ENCODE measurements around the gene U2SURP. TPM values are rescaled to one million over a fixed set of nuclear protein-coding genes. Genes with fewer than 3 reads are reported as not detected.
A peak's percentile ranks its signal among the peaks of the same experiment; 100 is the strongest.

Gene U2SURP
- polyA plus RNA-seq (ENCODE audit: insufficient read length in 3 of 3): 100 to 1,000 TPM; 137 to 160 (median 159) TPM

DNA sequence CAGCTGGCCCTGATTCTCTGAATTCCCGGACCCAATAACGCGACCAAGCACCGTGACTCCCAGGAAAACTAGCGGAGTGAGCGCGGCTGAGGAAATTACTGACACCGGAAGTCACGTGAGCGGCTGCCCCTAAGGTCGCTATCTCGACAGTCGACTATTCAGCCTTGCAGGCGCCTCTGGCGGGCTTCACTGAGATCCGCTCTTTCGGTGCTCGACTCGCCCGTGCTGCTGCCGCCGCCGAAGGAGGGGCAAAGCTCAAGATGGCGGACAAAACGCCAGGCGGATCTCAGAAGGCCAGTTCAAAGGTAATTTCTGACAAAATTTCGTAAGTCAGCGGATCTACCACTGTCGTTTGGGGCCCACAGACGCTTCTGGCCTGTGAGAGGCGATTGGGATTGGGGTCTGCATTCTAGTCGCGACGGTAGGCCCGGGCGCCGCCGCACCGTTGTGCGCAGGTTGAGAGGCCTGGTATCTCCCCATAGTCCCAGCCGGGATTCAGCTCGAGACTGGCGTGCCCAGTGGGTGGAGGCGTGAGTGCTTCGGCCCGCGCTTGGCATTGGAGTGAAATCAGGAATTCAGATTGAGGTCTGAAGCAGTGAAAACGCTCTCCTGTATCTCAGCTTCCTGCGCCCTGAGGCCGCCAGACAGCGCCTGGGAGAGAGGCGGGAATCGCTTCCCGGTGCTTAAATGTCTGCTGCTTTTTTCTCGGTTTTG, at the start of gene U2SURP:
Gene U2SURP (plus strand): TSS at position 202 of the 714 bp plus-strand sequence. CDS start 59 bp downstream, at position 261.
- DNase-seq (ENCODE audit: low read depth in 3 of 3, low spot score in 2 of 3): peak; percentile 96 to 97 (median 96)

- no peak for DNase-seq (ENCODE audit: low read depth in 3 of 3, low spot score in 2 of 3)
Observed at GRCh38 chr3:142951794-142952193, 49.6 kb upstream of the U2SURP start.

- DNase-seq (ENCODE audit: low read depth in 3 of 3, low spot score in 2 of 3): no peak
Observed at GRCh38 chr3:142952272-142953193, 48.8 kb upstream of the U2SURP start.

DNA sequence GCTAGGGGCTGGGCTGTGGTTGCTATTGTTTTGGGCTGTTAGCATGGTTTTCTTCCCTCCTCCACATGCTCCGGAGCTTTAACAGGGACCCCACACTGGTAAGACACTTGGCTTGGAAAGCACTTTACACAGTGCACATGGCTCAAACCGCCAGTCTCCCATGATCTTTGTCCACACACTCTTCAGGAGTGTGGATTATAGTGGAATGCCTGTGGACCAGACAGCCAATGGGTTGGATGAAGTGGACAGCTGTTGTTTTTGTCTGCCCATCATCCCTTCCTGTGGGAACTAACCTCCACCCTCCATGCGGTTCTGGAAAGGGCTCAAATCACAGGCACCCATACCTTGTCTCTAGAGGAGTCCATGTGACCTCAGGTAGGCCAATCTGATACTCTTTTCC, 47.9 kb upstream of the U2SURP start:
- no peak for DNase-seq (ENCODE audit: low read depth in 3 of 3, low spot score in 2 of 3)

DNA sequence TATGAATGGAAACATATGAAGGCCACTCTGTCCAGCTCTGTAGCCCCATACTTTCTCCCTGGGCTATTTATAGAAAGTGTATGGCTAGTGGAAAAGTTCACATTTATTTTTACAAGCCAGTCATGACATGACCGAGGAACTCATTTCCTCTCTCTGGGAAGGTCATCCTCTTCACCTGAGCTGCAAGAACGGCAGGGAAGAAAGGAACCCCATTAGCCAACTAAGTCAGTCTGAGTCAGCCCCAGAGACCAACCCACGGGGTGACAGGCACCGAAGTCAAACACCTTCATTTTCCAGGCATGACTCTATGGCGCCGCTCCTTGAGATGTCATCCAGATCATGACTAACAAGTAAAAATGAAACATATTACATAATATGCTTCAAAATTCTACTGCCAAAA, 42.7 kb upstream of the U2SURP start:
- DNase-seq (ENCODE audit: low read depth in 3 of 3, low spot score in 2 of 3): no peak

GRCh38 chr3:142960322-142960850, 41.0 kb upstream of the U2SURP start:
- no peak for DNase-seq (ENCODE audit: low read depth in 3 of 3, low spot score in 2 of 3)

DNA sequence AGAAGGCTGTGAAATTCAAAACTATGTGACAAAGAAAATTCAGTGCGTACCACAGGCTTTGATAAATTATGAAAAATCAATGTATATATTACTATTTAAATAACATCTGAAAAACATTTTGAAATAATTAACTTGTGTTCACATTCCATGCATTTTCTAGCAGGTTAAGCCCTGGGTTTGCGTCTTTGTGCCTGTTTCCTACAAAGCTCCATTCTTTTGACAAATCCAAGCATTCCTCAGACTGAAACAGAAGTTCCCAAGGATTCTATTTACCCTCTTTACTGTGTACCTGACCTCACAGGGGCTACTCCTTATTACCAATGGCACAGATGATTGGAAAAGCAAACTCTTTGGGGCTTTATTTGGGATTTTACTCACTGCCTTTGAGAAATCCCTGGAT, 39.8 kb upstream of the U2SURP start:
- DNase-seq (ENCODE audit: low read depth in 3 of 3, low spot score in 2 of 3): no peak

DNA sequence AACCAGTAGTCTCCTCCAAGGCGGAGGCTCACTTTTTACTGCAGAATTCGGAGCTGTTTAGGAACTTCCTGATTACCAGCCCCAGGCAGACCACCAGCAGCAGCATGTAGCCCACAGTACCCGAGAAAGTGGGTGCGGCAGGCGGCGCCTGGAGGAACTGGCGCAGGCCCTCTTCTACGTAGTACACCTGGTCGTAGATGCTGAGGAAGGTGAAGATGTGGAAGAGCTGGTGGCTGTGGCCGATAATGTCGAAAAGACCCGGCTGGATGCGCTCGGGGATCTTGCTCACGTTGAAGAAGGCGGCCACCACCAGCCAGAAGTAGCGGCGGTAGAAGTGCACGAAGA, 39.2 kb upstream of the U2SURP start:
- DNase-seq (ENCODE audit: low read depth in 3 of 3, low spot score in 2 of 3): no peak

DNA sequence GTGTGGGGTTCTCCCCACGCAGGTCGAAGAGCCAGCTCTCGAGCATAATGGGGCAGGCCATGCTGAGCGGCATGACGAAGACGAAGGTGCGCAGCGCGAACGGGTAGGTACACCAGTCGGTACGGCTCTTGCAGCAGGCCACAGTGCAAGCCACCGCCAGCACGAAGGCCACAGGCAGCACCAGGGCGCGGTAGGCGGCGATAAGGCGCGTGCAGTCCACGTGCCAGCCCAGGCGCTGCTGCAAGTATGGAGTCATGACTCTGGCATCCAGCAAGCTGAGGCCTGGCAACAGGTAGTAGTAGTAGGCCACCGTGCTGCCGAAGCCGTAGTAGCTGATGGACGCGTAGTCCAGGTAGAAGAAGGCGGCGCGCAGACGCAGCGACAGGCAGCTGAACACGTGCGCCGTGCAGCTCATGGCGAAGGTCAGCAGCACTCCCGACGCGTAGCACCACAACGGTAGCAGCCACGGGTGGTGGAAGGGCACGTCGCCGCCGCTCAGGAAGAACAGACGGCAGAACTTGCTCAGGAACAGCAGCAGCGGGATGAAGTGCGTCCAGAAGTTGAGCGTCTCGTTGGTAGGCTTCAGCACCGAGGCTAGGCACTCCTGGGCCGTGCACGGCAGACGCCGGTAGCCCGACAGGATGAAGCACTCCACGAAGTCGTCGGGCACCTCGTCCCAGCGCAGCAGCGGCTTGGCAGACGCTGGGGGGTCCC, 38.7 kb upstream of the U2SURP start:
- no peak for DNase-seq (ENCODE audit: low read depth in 3 of 3, low spot score in 2 of 3)

- no peak for DNase-seq (ENCODE audit: low read depth in 3 of 3, low spot score in 2 of 3)
Observed at GRCh38 chr3:142963234-142963515, 38.2 kb upstream of the U2SURP start.

DNA sequence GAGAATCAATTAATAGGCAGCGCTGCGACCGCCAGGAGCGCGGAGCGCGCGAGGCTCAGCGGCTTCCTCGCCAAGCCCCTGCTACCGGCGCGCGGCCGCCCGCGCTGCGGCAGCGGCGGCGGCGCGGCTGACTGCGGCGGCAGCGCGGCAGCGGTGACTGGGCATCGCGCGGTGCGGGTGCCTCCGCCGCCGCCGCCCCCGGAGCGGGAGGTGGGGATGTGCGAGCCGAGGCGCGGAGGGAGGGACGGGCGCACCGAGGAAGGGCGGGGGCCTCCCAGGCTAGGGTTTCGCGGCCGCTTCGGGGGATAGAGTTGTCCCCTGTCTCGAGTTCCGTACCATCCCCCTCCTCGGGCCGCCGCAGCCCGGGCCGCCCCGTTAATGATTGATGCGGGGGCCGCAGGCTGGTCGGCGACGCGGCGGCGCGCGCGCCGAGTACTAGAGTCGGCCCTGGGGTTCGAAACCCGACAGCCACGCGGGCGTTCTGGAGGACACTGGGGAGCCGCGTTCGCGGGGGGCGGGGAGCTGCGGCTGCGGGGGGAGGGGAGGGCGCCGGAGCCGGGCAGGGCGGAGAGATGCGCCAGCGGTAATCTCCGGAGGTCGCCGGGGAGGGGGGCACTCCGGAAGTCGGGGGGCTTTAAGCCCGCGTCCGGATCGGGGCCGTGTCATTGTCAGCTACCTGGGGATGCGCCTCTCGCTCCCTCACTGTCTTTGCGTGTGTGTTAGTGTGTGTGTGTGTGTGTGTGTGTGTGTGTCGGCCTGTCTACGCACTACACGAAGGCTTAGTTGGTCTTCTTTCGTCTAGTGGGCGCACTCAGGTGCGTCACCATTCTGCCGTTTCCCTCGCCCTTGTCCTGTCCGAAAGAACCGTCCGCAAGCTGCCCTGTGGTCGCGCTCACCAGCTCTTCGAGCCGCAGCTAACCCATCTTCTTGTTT, 37.6 kb upstream of the U2SURP start, which contains the start of gene PAQR9:
Gene PAQR9 (minus strand): TSS at position 159 of the 933 bp plus-strand sequence. CDS start 338 bp downstream, outside the sequence.
- DNase-seq (ENCODE audit: low read depth in 3 of 3, low spot score in 2 of 3): no peak

DNA sequence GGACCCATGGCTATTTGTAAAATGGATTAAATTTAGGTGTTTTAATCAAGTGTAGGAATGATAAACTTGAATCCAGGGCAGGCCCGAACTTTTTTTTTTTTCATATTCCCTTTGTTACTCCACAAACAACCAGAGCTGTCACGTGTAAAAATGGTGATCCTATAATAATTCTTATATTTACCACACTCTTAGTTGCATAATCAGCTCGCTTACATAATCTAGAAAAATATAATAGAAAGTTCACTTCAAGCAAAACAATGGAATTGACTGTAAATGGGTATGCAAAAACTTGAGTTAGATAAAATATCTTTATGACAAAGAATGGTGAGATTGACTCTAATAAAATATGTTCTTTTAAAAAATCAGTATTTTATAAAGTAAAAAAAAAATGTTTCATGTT, 35.8 kb upstream of the U2SURP start:
- DNase-seq (ENCODE audit: low read depth in 3 of 3, low spot score in 2 of 3): no peak

GRCh38 chr3:142966808-142967207, 34.6 kb upstream of the U2SURP start:
- DNase-seq (ENCODE audit: low read depth in 3 of 3, low spot score in 2 of 3): no peak

DNA sequence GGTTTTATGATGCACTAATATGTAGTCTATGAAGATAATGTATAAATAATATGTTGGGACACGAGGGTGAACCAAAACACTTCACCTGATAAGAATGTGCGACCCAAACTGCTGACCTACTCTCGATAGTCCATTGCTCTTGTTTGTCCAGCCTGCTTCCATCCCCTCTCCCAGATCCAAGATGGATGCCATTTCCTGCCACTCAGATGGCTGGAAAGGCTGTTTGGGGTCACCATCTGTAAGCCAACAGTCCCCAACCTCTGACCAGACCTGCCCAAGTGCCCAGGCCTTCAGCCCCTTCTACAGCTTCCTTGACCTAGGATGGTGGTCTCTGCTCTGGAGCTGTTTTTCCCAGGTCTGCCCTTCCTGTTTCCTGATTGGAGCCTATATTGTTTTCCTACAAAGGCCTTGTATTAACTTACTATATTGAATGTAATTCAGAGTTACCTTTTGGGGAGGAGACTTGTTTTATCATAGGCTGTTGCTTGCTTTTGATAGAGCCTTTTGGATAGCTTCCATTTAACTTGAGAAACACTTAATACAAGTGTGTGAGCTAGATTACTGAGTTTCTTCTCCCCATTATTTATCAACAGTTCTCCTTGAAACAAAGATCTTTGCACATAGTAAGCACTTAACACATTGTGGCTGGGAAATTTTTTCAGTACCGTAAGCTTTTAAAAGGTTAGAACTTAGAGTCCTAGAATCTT, 32.9 kb upstream of the U2SURP start:
- DNase-seq (ENCODE audit: low read depth in 3 of 3, low spot score in 2 of 3): no peak

GRCh38 chr3:142971431-142971830, 29.9 kb upstream of the U2SURP start:
- DNase-seq (ENCODE audit: low read depth in 3 of 3, low spot score in 2 of 3): no peak

- no peak for DNase-seq (ENCODE audit: low read depth in 3 of 3, low spot score in 2 of 3)
Observed at GRCh38 chr3:142972092-142972753, 29.1 kb upstream of the U2SURP start.

- no peak for DNase-seq (ENCODE audit: low read depth in 3 of 3, low spot score in 2 of 3)
Observed at GRCh38 chr3:142973217-142974009, 28.0 kb upstream of the U2SURP start.

Data from right renal cortex interstitium (tissue), 3 donors.